Liver (tissue), 9 donors: ENCODE data around the gene HSF2BP. TPM values are rescaled to one million over a fixed set of nuclear protein-coding genes. Genes with fewer than 3 reads are reported as not detected.

Experiments
- DNase-seq: peaks from one replicate; pipeline ENCODE4 v3.0.0-alpha.2; 2017; ENCODE audit warnings: low spot score
- H3K27ac ChIP-seq, 2 donors: one replicate each; pipeline ENCODE4 v1.7.0; 2013; ENCODE audit warnings: inconsistent platforms in 2 of 2, low read length in 2 of 2, control low read depth in 1 of 2, low read depth in 1 of 2, mild to moderate bottlenecking in 1 of 2
- H3K27me3 ChIP-seq, 4 donors: one replicate each; pipeline versions ENCODE4 v1.6.1 to v1.7.0; 2013; ENCODE audit warnings: low read length in 3 of 4, inconsistent platforms in 1 of 4, mild to moderate bottlenecking in 1 of 4, moderate library complexity in 1 of 4; ENCODE audit not compliant: control insufficient read depth in 4 of 4, insufficient read depth in 4 of 4
- H3K36me3 ChIP-seq, 4 donors: one replicate each; pipeline versions ENCODE4 v1.6.1 to v1.7.0; 2013; ENCODE audit warnings: low read length in 3 of 4, mild to moderate bottlenecking in 3 of 4, low read depth in 1 of 4, moderate library complexity in 1 of 4; ENCODE audit not compliant: control insufficient read depth in 4 of 4, insufficient read depth in 3 of 4
- H3K4me1 ChIP-seq, 4 donors: one replicate each; pipeline versions ENCODE4 v1.6.1 to v1.7.0; 2013; ENCODE audit warnings: low read length in 3 of 4, mild to moderate bottlenecking in 3 of 4, moderate library complexity in 1 of 4; ENCODE audit not compliant: control insufficient read depth in 4 of 4, insufficient read depth in 4 of 4
- H3K4me3 ChIP-seq, 3 donors: one replicate each; pipeline versions ENCODE4 v1.6.1 to v1.7.0; 2013; ENCODE audit warnings: low read length in 3 of 3, control low read depth in 1 of 3, low read depth in 1 of 3, mild to moderate bottlenecking in 1 of 3
- H3K9ac ChIP-seq, 2 donors: one replicate each; pipeline ENCODE4 v1.7.0; 2013; ENCODE audit warnings: low read length in 2 of 2, mild to moderate bottlenecking in 2 of 2, moderate library complexity in 2 of 2, control low read depth in 1 of 2, low read depth in 1 of 2
- H3K9me3 ChIP-seq, 4 donors: one replicate each; pipeline versions ENCODE4 v1.6.1 to v1.7.0; 2013; ENCODE audit warnings: low read length in 3 of 4; ENCODE audit not compliant: control insufficient read depth in 4 of 4
- CTCF ChIP-seq: fragments of 150-350 bp; IDR thresholded peaks from 2 replicates; pipeline ENCODE4 v1.5.1; 2017; ENCODE audit warnings: improper control_type of control experiment, low read depth, low read length; ENCODE audit not compliant: missing input control
- EGR1 ChIP-seq, 2 donors: IDR thresholded peaks; 2 replicates each; pipeline ENCODE4 v1.6.1; 2016 to 2018; ENCODE audit warnings: antibody characterized with exemption in 2 of 2, low read depth in 2 of 2
- FOXA1 ChIP-seq: IDR thresholded peaks from 2 replicates; pipeline ENCODE4 v1.6.1; 2016; ENCODE audit warnings: antibody characterized with exemption
- FOXA2 ChIP-seq: IDR thresholded peaks from 2 replicates; pipeline ENCODE4 v1.6.1; 2016; ENCODE audit warnings: antibody characterized with exemption
- GABPA ChIP-seq, 2 donors: IDR thresholded peaks in 1 of 2; conservative IDR thresholded peaks in 1 of 2; 2 replicates each; pipeline ENCODE4 v1.6.1; 2016; ENCODE audit warnings: antibody characterized with exemption in 2 of 2, mild to moderate bottlenecking in 1 of 2, moderate library complexity in 1 of 2
- HNF4A ChIP-seq, 2 donors: conservative IDR thresholded peaks; 2 replicates each; pipeline ENCODE4 v1.6.1; 2016; ENCODE audit warnings: antibody characterized with exemption in 2 of 2, mild to moderate bottlenecking in 2 of 2
- HNF4G ChIP-seq: IDR thresholded peaks from 2 replicates; pipeline ENCODE4 v1.6.1; 2016; ENCODE audit warnings: antibody characterized with exemption
- JUND ChIP-seq, 2 donors: IDR thresholded peaks; 2 replicates each; pipeline ENCODE4 v1.6.1; 2016; ENCODE audit warnings: antibody characterized with exemption in 2 of 2
- MAX ChIP-seq: IDR thresholded peaks from 2 replicates; pipeline ENCODE4 v1.6.1; 2016; ENCODE audit warnings: antibody characterized with exemption
- NR2F2 ChIP-seq: IDR thresholded peaks from 2 replicates; pipeline ENCODE4 v1.6.1; 2016; ENCODE audit warnings: antibody characterized with exemption
- RAD21 ChIP-seq, 2 donors: IDR thresholded peaks; 2 replicates each; pipeline ENCODE4 v1.6.1; 2016; ENCODE audit warnings: antibody characterized with exemption in 2 of 2, mild to moderate bottlenecking in 2 of 2
- REST ChIP-seq: IDR thresholded peaks from 2 replicates; pipeline ENCODE4 v1.6.1; 2016; ENCODE audit warnings: antibody characterized with exemption, mild to moderate bottlenecking
- RXRA ChIP-seq, 2 donors: IDR thresholded peaks; 2 replicates each; pipeline ENCODE4 v1.6.1; 2017 to 2018; ENCODE audit warnings: antibody characterized with exemption in 2 of 2, mild to moderate bottlenecking in 1 of 2
- SP1 ChIP-seq: IDR thresholded peaks from 2 replicates; pipeline ENCODE4 v1.6.1; 2018; ENCODE audit warnings: antibody characterized with exemption, mild to moderate bottlenecking
- TAF1 ChIP-seq: conservative IDR thresholded peaks from 2 replicates; pipeline ENCODE4 v1.6.1; 2016; ENCODE audit warnings: antibody characterized with exemption, mild to moderate bottlenecking
- YY1 ChIP-seq: IDR thresholded peaks from 2 replicates; pipeline ENCODE4 v1.6.1; 2016; ENCODE audit warnings: antibody characterized with exemption, mild to moderate bottlenecking
- WGBS: extraction: QIAGEN DNeasy Blood & Tissue Kit; methylation state at CpG from one replicate; pipeline ENCODE4 v1.1.7; 2013; 5-methylcytosine and 5-hydroxymethylcytosine counted together
- polyA plus RNA-seq, 2 donors: library from polyadenylated mRNA; stranded (reverse) in 1 of 2; unstranded in 1 of 2; fragments of 200-250 nt in 1 of 2; fragments of >200 nt in 1 of 2; fragmentation: Nextera tagmentation in 1 of 2; extraction: Ambion mirVana in 1 of 2; gene quantifications; one replicate each; pipeline versions ENCODE4 v1.2.1 to v1.2.3, GENCODE V29; 2013 to 2015
- total RNA-seq, 2 donors: library from RNA; depleted of rRNA; stranded (reverse); fragments of >200 nt; gene quantifications; one replicate each; pipeline ENCODE4 v1.2.3, GENCODE V29; 2014
- TF ChIP-seq, protein P1 (sequence below): IDR thresholded peaks from 2 replicates; pipeline ENCODE4 v1.6.1; 2016; ENCODE audit warnings: antibody characterized with exemption
- TF ChIP-seq, protein P2 (sequence below): IDR thresholded peaks from 2 replicates; pipeline ENCODE4 v1.6.1; 2016; ENCODE audit warnings: antibody characterized with exemption
- donor health status: healthy.
- donor health status: healthy.
- donor health status: healthy.
- donor health status: healthy.
- donor health status: healthy.

HSF2BP gene
- total and polyA plus RNA-seq, 4 donors = 0.14 to 0.33 (median 0.16) TPM; not detected in 1

DNA sequence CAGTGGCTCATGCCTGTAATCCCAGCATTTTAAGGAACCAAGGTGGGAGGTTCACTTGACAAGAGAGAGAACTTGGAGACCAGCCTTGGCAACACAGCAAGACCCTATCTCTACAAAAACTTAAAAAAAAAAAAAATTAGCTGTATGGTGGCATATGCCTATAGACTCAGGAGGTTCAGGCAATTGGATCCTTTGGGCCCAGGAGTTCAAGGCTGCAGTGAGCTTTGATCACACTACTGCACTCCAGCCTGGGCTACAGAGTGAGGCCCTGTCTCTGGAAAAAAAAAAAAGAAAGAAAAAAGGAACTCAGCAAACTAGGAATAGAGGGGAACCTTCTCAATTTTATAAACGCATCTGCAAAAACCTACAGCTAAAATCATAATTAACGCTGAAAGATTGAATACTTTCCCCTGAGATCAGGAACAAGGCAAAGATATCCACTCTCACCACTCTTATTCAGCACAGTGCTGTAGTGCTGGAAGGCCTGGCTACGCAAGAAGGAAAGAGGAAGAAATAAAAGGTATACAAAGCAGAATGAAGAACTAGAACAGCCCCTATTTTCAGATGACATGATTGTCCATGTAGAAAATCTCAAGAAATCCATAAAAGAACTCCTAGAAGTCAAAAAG lies 21.6 kb downstream of the HSF2BP start:
- TF ChIP-seq TAF1 (no peak), FOXA2 (no peak), FOXA1 (no peak), RXRA (IDR thresholded peaks at IDR 0.05) (no peak), REST (no peak), JUND (IDR thresholded peaks at IDR 0.05) (no peak), SP1 (no peak), HNF4A (conservative IDR thresholded peaks at IDR 0.05) (no peak), RAD21 (IDR thresholded peaks at IDR 0.05) (no peak), CTCF (no peak), EGR1 (IDR thresholded peaks at IDR 0.05; ENCODE audit: low read depth in 2 of 2) (no peak), HNF4G (no peak), GABPA (IDR thresholded peaks at IDR 0.05 in 1 of 2, conservative IDR thresholded peaks at IDR 0.05 in 1 of 2) (no peak), YY1 (no peak), MAX (no peak), NR2F2 (no peak)
- TF ChIP-seq, protein P1, sequence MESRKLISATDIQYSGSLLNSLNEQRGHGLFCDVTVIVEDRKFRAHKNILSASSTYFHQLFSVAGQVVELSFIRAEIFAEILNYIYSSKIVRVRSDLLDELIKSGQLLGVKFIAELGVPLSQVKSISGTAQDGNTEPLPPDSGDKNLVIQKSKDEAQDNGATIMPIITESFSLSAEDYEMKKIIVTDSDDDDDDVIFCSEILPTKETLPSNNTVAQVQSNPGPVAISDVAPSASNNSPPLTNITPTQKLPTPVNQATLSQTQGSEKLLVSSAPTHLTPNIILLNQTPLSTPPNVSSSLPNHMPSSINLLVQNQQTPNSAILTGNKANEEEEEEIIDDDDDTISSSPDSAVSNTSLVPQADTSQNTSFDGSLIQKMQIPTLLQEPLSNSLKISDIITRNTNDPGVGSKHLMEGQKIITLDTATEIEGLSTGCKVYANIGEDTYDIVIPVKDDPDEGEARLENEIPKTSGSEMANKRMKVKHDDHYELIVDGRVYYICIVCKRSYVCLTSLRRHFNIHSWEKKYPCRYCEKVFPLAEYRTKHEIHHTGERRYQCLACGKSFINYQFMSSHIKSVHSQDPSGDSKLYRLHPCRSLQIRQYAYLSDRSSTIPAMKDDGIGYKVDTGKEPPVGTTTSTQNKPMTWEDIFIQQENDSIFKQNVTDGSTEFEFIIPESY = no peak
- TF ChIP-seq, protein P2, sequence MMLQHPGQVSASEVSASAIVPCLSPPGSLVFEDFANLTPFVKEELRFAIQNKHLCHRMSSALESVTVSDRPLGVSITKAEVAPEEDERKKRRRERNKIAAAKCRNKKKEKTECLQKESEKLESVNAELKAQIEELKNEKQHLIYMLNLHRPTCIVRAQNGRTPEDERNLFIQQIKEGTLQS = no peak
- H3K27me3 ChIP-seq = no peaks in the 10 kb centered on the region
- H3K36me3 ChIP-seq = no peaks in the 10 kb centered on the region
- no peak for DNase-seq
- H3K9ac ChIP-seq = no peak overlapping the region
- peaks cover 0 to 6% (median 4%) of the 10 kb centered on the region in 4 donors for H3K4me1 ChIP-seq
- 90% methylated on average over 3 of the region's 3 CpGs for WGBS
- no peak overlapping the region for H3K4me3 ChIP-seq
- H3K9me3 ChIP-seq = no peaks in the 10 kb centered on the region
- H3K27ac ChIP-seq = no peak overlapping the region
